Measurements from ENCODE around the gene AGFG1.

AGFG1 gene

DNA sequence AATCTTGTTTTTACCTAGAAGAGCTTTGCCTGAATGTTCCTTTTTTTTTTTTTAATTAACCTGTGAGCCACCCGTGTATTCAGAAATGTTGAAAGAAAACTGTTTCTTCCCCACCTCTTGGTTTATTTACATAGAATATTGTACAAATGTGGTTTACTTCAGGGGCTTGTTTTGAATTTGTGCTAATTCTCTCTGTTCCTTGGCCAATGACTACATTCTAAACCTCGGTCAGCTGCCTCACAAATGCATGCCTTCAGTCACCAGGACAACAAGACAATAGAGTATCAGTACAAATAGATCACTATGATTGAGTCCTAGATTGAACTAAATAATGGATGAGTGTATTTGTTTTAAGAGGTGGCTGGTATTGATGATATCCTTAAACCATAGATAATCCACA lies 36.0 kb downstream of the AGFG1 start:
- H3K4me1 ChIP-seq (ENCODE audit: control insufficient read depth in 1 of 2, insufficient read depth in 1 of 2, low read depth in 1 of 2, low read length in 1 of 2), result peaks cover 26 to 38% of the 10 kb centered on the region in 2 experiments
- H3K27me3 ChIP-seq, result no peaks in the 10 kb centered on the region
- no peaks in the 10 kb centered on the region for H3K9me3 ChIP-seq
- peak overlapping the region; percentile 62 for H3K27ac ChIP-seq
- TF ChIP-seq, protein P1, sequence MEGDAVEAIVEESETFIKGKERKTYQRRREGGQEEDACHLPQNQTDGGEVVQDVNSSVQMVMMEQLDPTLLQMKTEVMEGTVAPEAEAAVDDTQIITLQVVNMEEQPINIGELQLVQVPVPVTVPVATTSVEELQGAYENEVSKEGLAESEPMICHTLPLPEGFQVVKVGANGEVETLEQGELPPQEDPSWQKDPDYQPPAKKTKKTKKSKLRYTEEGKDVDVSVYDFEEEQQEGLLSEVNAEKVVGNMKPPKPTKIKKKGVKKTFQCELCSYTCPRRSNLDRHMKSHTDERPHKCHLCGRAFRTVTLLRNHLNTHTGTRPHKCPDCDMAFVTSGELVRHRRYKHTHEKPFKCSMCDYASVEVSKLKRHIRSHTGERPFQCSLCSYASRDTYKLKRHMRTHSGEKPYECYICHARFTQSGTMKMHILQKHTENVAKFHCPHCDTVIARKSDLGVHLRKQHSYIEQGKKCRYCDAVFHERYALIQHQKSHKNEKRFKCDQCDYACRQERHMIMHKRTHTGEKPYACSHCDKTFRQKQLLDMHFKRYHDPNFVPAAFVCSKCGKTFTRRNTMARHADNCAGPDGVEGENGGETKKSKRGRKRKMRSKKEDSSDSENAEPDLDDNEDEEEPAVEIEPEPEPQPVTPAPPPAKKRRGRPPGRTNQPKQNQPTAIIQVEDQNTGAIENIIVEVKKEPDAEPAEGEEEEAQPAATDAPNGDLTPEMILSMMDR (IDR thresholded peaks at IDR 0.05), result no peak
- no peaks in the 10 kb centered on the region for H3K36me3 ChIP-seq
- no peak overlapping the region for H3K4me3 ChIP-seq (ENCODE audit: low read depth in 1 of 2, low read length in 1 of 2)

DNA sequence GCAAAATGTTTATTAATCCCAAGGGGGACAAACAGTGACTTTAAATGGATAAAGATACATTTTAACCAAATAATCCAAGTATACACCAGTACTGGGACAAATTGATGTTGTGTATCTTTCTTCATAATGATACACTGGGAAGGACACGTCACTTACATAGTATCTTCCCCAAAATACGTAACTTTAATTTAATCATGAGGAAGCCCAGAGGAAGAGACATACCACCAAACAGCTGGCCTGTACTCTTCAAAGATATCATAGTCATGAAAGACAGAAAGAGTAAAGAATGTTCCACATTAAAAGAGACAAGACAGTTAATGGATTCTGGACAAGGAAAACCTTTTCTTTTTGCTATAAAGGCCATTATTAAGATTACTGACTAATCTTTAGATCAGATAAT lies 37.1 kb downstream of the AGFG1 start:
- peak overlapping the region; percentile 62 for H3K27ac ChIP-seq
- H3K4me3 ChIP-seq (ENCODE audit: low read depth in 1 of 2, low read length in 1 of 2), result no peak overlapping the region
- TF ChIP-seq, protein P1 (IDR thresholded peaks at IDR 0.05), result no peak
- H3K4me1 ChIP-seq (ENCODE audit: control insufficient read depth in 1 of 2, insufficient read depth in 1 of 2, low read depth in 1 of 2, low read length in 1 of 2), result peaks cover 16 to 29% of the 10 kb centered on the region in 2 experiments
- H3K9me3 ChIP-seq, result no peaks in the 10 kb centered on the region
- no peaks in the 10 kb centered on the region for H3K27me3 ChIP-seq
- no peaks in the 10 kb centered on the region for H3K36me3 ChIP-seq

DNA sequence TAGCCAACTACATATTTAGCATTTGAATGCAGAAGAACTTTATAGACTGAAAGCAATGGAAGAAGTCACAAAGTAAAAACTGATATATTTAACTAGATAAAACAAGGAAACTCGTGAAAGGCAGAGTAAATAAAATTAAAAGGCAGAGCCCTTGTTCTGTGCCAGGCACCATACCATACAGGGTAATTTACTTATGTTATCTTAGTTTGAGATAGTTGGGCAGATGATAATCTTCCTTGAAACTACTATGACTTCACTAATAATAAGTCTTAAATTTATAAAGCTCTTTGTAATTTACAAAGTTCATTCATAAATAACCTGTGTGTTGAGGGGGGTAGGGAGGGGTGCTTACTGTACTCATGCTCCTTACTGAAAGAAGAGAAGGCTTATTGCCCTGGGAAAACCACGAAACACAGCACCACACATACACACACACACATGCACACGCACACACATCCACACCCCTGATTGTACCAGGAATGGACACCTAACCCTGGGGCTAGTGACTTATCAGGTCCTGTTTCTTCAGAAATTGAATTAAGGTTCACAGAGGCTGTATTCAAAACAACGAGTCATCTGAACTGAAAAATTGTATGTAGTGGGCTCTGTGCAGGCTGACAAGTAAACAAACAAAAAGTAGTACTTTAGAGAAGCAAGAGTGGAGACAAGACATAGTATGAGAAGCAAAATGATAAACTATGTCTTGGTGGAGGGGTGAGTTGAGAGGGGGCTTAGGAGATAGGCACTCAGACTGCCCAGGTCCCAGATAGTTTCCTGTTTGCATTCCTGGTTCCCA lies 38.1 kb downstream of the AGFG1 start:
- Histone ChIP-seq H3K36me3 (no peaks in the 10 kb centered on the region), H3K4me1 (ENCODE audit: control insufficient read depth in 1 of 2, insufficient read depth in 1 of 2, low read depth in 1 of 2, low read length in 1 of 2) (peaks cover 13 to 29% of the 10 kb centered on the region in 2 experiments), H3K27ac (peak overlapping the region; percentile 25), H3K27me3 (no peaks in the 10 kb centered on the region), H3K4me3 (ENCODE audit: low read depth in 1 of 2, low read length in 1 of 2) (no peak overlapping the region), H3K9me3 (no peaks in the 10 kb centered on the region)
- TF ChIP-seq, protein P1 (IDR thresholded peaks at IDR 0.05), result no peak

DNA sequence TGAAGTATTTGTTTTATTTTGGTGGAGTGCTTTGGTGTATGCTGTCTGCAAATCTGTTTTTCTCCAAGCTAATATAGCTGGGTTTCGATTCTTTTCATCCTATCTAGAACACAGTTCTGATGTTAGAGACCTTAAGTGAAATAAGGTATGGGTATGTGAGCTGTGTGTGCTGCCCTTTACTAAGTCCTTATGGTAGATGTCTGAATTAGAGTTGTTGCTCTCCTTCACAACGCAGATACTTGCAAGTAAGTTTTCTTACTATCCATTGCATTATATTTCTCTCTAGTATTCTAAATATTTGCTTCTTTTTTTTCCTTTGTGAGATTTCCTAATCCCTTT lies 38.6 kb downstream of the AGFG1 start:
- Histone ChIP-seq H3K27me3 (no peaks in the 10 kb centered on the region), H3K4me1 (ENCODE audit: control insufficient read depth in 1 of 2, insufficient read depth in 1 of 2, low read depth in 1 of 2, low read length in 1 of 2) (peaks cover 13 to 29% of the 10 kb centered on the region in 2 experiments), H3K9me3 (no peaks in the 10 kb centered on the region), H3K27ac (peak overlapping the region; percentile 25), H3K4me3 (ENCODE audit: low read depth in 1 of 2, low read length in 1 of 2) (no peak overlapping the region), H3K36me3 (no peaks in the 10 kb centered on the region)
- TF ChIP-seq, protein P1 (IDR thresholded peaks at IDR 0.05), result no peak

DNA sequence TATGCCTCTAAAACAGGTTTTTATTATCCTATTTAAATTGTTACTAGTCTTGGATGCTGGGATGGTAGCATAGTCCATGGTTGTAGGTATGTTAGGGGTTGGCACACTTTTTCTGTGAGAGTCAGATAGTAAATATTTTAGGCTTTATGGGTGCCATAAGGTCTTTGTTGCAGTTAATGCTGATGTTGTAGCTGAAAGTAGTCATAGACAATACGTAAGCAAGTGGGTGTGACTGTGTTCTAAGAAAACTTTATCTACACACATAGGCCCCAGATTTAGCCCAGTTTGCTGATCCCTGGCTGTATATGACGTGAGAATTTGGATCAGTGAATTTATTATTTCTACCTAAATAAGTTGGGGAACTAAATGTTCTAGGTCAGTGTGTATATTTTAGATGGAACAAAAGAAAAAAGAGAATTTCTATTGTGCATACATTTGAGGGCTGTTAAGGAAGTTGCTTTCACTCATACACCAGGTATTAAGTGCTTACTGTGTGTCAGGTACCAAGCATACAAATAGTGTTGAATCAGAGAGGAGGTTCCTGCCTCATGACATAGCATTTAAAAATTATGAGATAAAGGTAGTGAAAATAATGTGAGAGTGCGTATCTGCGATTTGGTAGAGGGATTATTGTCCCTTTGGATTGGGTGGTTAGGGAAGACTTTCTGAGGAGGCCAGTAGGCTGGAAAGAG lies 39.4 kb downstream of the AGFG1 start:
- H3K27ac ChIP-seq, result peak overlapping the region; percentile 11
- no peaks in the 10 kb centered on the region for H3K27me3 ChIP-seq
- TF ChIP-seq, protein P1 (IDR thresholded peaks at IDR 0.05), result no peak
- H3K36me3 ChIP-seq, result no peaks in the 10 kb centered on the region
- H3K4me3 ChIP-seq (ENCODE audit: low read depth in 1 of 2, low read length in 1 of 2), result no peak overlapping the region
- H3K4me1 ChIP-seq (ENCODE audit: control insufficient read depth in 1 of 2, insufficient read depth in 1 of 2, low read depth in 1 of 2, low read length in 1 of 2), result peaks cover 20 to 33% of the 10 kb centered on the region in 2 experiments
- H3K9me3 ChIP-seq, result no peaks in the 10 kb centered on the region

Measured in neutrophil (primary cell).